Gastroesophageal sphincter (tissue), 4 donors: ENCODE data around the gene KCNH4. TPM values are rescaled to one million over a fixed set of nuclear protein-coding genes. Genes with fewer than 3 reads are reported as not detected.

Experiments used
- ATAC-seq: fragments of 150-250 bp; one replicate; pipeline ENCODE4 v1.9.1; 2016; ENCODE audit warnings: mild to moderate bottlenecking, moderate library complexity
- H3K27ac ChIP-seq, 4 donors: fragments of 200-600 bp; sonication (generic) in 3 of 4; 1 replicate in 3 of 4; 2 replicates in 1 of 4; pipeline ENCODE4 v1.5.1; 2016 to 2019
- H3K27me3 ChIP-seq: fragments of 200-600 bp; sonication (generic); one replicate; pipeline ENCODE4 v1.5.1; 2019
- H3K36me3 ChIP-seq, 2 donors: fragments of 200-600 bp; sonication (generic); one replicate each; pipeline ENCODE4 v1.5.1; 2019; ENCODE audit warnings: control low read depth in 1 of 2
- H3K4me1 ChIP-seq, 3 donors: fragments of 200-600 bp; sonication (generic); 1 replicate in 2 of 3; 2 replicates in 1 of 3; pipeline ENCODE4 v1.5.1; 2016 to 2019; ENCODE audit warnings: control low read depth in 2 of 3
- H3K4me3 ChIP-seq, 2 donors: fragments of 200-600 bp; sonication (generic); one replicate each; pipeline ENCODE4 v1.5.1; 2019; ENCODE audit warnings: mild to moderate bottlenecking in 1 of 2, moderate library complexity in 1 of 2
- H3K9me3 ChIP-seq, 3 donors: fragments of 200-600 bp; sonication (generic); one replicate each; pipeline ENCODE4 v1.5.1; 2017 to 2019; ENCODE audit warnings: control low read depth in 2 of 3
- EP300 ChIP-seq: sonication (generic); formaldehyde crosslinking; IDR thresholded peaks from one replicate; pipeline ENCODE4 v1.6.1; 2017; ENCODE audit warnings: antibody characterized with exemption, mild to moderate bottlenecking
- POLR2A ChIP-seq, 2 donors: fragments of 450-650 bp; IDR thresholded peaks; one replicate each; pipeline ENCODE4 v1.6.1; 2017; ENCODE audit warnings: antibody characterized with exemption in 2 of 2, mild to moderate bottlenecking in 2 of 2, moderate library complexity in 1 of 2
- POLR2AphosphoS5 ChIP-seq: sonication (generic); formaldehyde crosslinking; IDR thresholded peaks from one replicate; pipeline ENCODE4 v1.6.1; 2017; ENCODE audit warnings: antibody characterized with exemption
- WGBS, 2 donors: methylation state at CpG; one replicate each; pipeline ENCODE4 v1.1.5; 2018; ENCODE audit warnings: low coverage in 1 of 2; 5-methylcytosine and 5-hydroxymethylcytosine counted together
- total RNA-seq, 4 donors: library from RNA; depleted of rRNA; stranded (reverse); fragments of >200 nt; gene quantifications; one replicate each; pipeline ENCODE4 v1.1.0, GENCODE V29; 2016
- TF ChIP-seq, protein P1 (sequence below), 4 experiments: fragments of 200-600 bp in 2 of 4; fragments of 450-650 bp in 2 of 4; sonication (generic) in 1 of 4; IDR thresholded peaks; one replicate each; pipeline ENCODE4 v1.5.1; 2017 to 2019; ENCODE audit warnings: antibody characterized with exemption in 4 of 4, mild to moderate bottlenecking in 2 of 4, moderate library complexity in 2 of 4

Gene KCNH4
- total RNA-seq, 4 donors from 2014 or later = 0.16 to 0.27 (median 0.17) TPM; not detected in 1

DNA sequence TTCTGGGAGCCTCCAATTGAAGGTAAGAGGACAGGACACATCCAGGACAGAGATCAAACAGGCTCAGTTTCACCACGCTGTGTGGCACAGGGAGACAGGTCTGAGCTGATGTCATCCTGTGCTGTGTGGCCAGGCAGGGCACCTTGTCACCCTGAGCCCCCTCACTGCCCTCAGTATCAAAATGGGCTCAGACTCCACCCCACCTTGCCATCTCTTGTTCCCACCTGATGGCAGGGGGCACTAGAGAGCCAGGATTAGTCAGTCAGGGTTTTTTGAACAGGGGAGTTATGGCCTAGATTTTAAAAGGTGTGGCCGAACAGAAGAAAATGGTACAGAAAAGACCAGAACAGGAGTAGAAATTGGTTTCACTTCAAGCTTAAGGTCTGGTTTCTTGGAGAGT is 62.4 kb downstream of the KCNH4 start:
- ATAC-seq = no peak
- Histone ChIP-seq H3K36me3 (peaks cover 0 to 51% of the 10 kb centered on the region in 2 donors), H3K27ac (no peak overlapping the region), H3K4me3 (no peak overlapping the region), H3K9me3 (no peaks in the 10 kb centered on the region), H3K4me1 (peaks cover 0 to 58% (median 11%) of the 10 kb centered on the region in 3 donors), H3K27me3 (no peaks in the 10 kb centered on the region)
- TF ChIP-seq POLR2AphosphoS5 (no peak), POLR2A (IDR thresholded peaks at IDR 0.05) (no peak), EP300 (no peak)
- TF ChIP-seq, protein P1, sequence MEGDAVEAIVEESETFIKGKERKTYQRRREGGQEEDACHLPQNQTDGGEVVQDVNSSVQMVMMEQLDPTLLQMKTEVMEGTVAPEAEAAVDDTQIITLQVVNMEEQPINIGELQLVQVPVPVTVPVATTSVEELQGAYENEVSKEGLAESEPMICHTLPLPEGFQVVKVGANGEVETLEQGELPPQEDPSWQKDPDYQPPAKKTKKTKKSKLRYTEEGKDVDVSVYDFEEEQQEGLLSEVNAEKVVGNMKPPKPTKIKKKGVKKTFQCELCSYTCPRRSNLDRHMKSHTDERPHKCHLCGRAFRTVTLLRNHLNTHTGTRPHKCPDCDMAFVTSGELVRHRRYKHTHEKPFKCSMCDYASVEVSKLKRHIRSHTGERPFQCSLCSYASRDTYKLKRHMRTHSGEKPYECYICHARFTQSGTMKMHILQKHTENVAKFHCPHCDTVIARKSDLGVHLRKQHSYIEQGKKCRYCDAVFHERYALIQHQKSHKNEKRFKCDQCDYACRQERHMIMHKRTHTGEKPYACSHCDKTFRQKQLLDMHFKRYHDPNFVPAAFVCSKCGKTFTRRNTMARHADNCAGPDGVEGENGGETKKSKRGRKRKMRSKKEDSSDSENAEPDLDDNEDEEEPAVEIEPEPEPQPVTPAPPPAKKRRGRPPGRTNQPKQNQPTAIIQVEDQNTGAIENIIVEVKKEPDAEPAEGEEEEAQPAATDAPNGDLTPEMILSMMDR (IDR thresholded peaks at IDR 0.05) = peak in 1 of 4 experiments; percentile 33
- WGBS, 2 donors = 50 to 70% methylated on average over 1 to 2 of the region's 2 CpGs

GRCh38 chr17:42118126-42118510 is 62.8 kb downstream of the KCNH4 start:
- H3K9me3 ChIP-seq = no peaks in the 10 kb centered on the region
- peaks cover 0 to 53% of the 10 kb centered on the region in 2 donors for H3K36me3 ChIP-seq
- TF ChIP-seq, protein P1 (IDR thresholded peaks at IDR 0.05) = no peak
- TF ChIP-seq POLR2A (IDR thresholded peaks at IDR 0.05) (no peak), POLR2AphosphoS5 (no peak), EP300 (no peak)
- H3K4me3 ChIP-seq = no peak overlapping the region
- 100% methylated on average over 2 of the region's 4 CpGs; no CpG with 5 or more reads in 1 of the 2 donors for WGBS, 2 donors
- no peak overlapping the region for H3K27ac ChIP-seq
- no peak for ATAC-seq
- H3K27me3 ChIP-seq = no peaks in the 10 kb centered on the region
- H3K4me1 ChIP-seq = peaks cover 0 to 62% (median 12%) of the 10 kb centered on the region in 3 donors

- H3K27ac ChIP-seq = no peak overlapping the region
- H3K4me1 ChIP-seq = peaks cover 0 to 62% (median 17%) of the 10 kb centered on the region in 3 donors
- TF ChIP-seq EP300 (no peak), POLR2AphosphoS5 (no peak), POLR2A (IDR thresholded peaks at IDR 0.05) (no peak)
- TF ChIP-seq, protein P1 (IDR thresholded peaks at IDR 0.05) = no peak
- no peak overlapping the region for H3K4me3 ChIP-seq
- 47 to 79% methylated on average over 2 to 10 of the region's 30 CpGs for WGBS, 2 donors
- peaks cover 0 to 53% of the 10 kb centered on the region in 2 donors for H3K36me3 ChIP-seq
- H3K27me3 ChIP-seq = no peaks in the 10 kb centered on the region
- no peaks in the 10 kb centered on the region for H3K9me3 ChIP-seq
- no peak for ATAC-seq
Measured at GRCh38 chr17:42117397-42118125, 63.4 kb downstream of the KCNH4 start.

- Histone ChIP-seq H3K9me3 (no peaks in the 10 kb centered on the region), H3K27ac (no peak overlapping the region), H3K27me3 (no peaks in the 10 kb centered on the region), H3K4me3 (no peak overlapping the region), H3K36me3 (peaks cover 0 to 53% of the 10 kb centered on the region in 2 donors), H3K4me1 (peaks cover 0 to 57% (median 17%) of the 10 kb centered on the region in 3 donors)
- peak; percentile 22 for ATAC-seq
- TF ChIP-seq, protein P1 (IDR thresholded peaks at IDR 0.05) = peak in 3 of 4 experiments; percentile 86 to 88 (median 87)
- TF ChIP-seq EP300 = no peak
- WGBS, 2 donors = 0 to 35% methylated on average over 7 to 10 of the region's 18 CpGs
Measured at GRCh38 chr17:42116705-42117396, 64.1 kb downstream of the KCNH4 start.
